ENCODE results near the gene STARD5.
"Not testable (repeated sequence)": the region's sequence is repeated elsewhere in the genome, so short reads cannot be mapped to it uniquely, and the experiment has no call there.

Gene STARD5
- total RNA-seq = 6.8 to 17.2 (median 13.2) reads per million in 4 experiments

- peak; percentile 93 for DNase-seq
Observed at GRCh38 chr15:81323944-81324881, at the start of gene STARD5. TSS of gene STARD5 (minus strand) at chr15:81324141. CDS start at chr15:81324099, 42 bp downstream.

- DNase-seq = no peak
Observed at GRCh38 chr15:81373176-81373575, 49.2 kb upstream of the STARD5 start.

- no peak for DNase-seq
Observed at GRCh38 chr15:81372575-81372974, 48.6 kb upstream of the STARD5 start.

- no peak for DNase-seq
Observed at GRCh38 chr15:81363718-81364500, 40.0 kb upstream of the STARD5 start.

GRCh38 chr15:81363276-81363675, 39.3 kb upstream of the STARD5 start:
- DNase-seq = no peak

- DNase-seq = no peak
Observed at GRCh38 chr15:81362790-81363189, 38.8 kb upstream of the STARD5 start.

GRCh38 chr15:81361891-81362290, 38.0 kb upstream of the STARD5 start:
- no peak for DNase-seq

GRCh38 chr15:81360491-81360890, 36.5 kb upstream of the STARD5 start:
- no peak for DNase-seq

- DNase-seq = no peak
Observed at GRCh38 chr15:81358248-81358647, 34.3 kb upstream of the STARD5 start.

- no peak for DNase-seq
Observed at GRCh38 chr15:81357180-81357686, 33.3 kb upstream of the STARD5 start.

GRCh38 chr15:81356252-81356651, 32.3 kb upstream of the STARD5 start:
- no peak for DNase-seq

GRCh38 chr15:81351651-81352050, 27.7 kb upstream of the STARD5 start:
- DNase-seq = no peak

GRCh38 chr15:81349271-81349670, 25.3 kb upstream of the STARD5 start:
- DNase-seq = no peak

- not testable (repeated sequence) for DNase-seq
Observed at GRCh38 chr15:81348691-81349090, 24.8 kb upstream of the STARD5 start.

- DNase-seq = no peak
Observed at GRCh38 chr15:81347910-81348309, 24.0 kb upstream of the STARD5 start.

- DNase-seq = no peak
Observed at GRCh38 chr15:81346611-81347010, 22.7 kb upstream of the STARD5 start.

- no peak for DNase-seq
Observed at GRCh38 chr15:81343371-81343770, 19.4 kb upstream of the STARD5 start.

- no peak for DNase-seq
Observed at GRCh38 chr15:81341351-81341750, 17.4 kb upstream of the STARD5 start.

- no peak for DNase-seq
Observed at GRCh38 chr15:81339851-81340250, 15.9 kb upstream of the STARD5 start.

- DNase-seq = no peak
Observed at GRCh38 chr15:81339321-81339720, 15.4 kb upstream of the STARD5 start.

- no peak for DNase-seq
Observed at GRCh38 chr15:81338170-81339007, 14.4 kb upstream of the STARD5 start.

- DNase-seq = no peak
Observed at GRCh38 chr15:81337713-81338157, 13.8 kb upstream of the STARD5 start.

Measured in effector CD8-positive, alpha-beta T cell (primary cell).